T-helper 2 cell treated with Interferon-gamma antibody and Interleukin-4, amounts not matched to agents 100 ng/mL and 5 ng/mL, for 36 hours (primary cell): ENCODE data around the gene LRRC52. TPM values are rescaled to one million over a fixed set of nuclear protein-coding genes. Genes with fewer than 3 reads are reported as not detected.

Source experiments
- intact Hi-C: fragments of 100-400 bp; cut with micrococcal nuclease; formaldehyde crosslinking; loops from one replicate; pipeline ENCODE4 v1.15.1; 2023
- total RNA-seq: library from RNA; stranded (reverse); gene quantifications from 2 replicates; pipeline ENCODE4 v1.2.3, GENCODE V29; 2022

The LRRC52 gene
- total RNA-seq, 1 donor from 2014 or later: not detected

- intact Hi-C loops: no loop called here
Observed at GRCh38 chr1:165537356-165538109, 6.3 kb upstream of the LRRC52 start.

GRCh38 chr1:165539306-165539705, 4.5 kb upstream of the LRRC52 start:
- intact Hi-C loops: no loop called here

GRCh38 chr1:165539908-165540307, 3.9 kb upstream of the LRRC52 start:
- intact Hi-C loops: no loop called here

- intact Hi-C loops: no loop called here
Observed at GRCh38 chr1:165542015-165542631, 1.7 kb upstream of the LRRC52 start.

- intact Hi-C loops: no loop called here
Observed at GRCh38 chr1:165542647-165543046, 1.2 kb upstream of the LRRC52 start.

- intact Hi-C loops: no loop called here
Observed at GRCh38 chr1:165544996-165545395, 1.2 kb downstream of the LRRC52 start.

GRCh38 chr1:165545974-165546373, 2.2 kb downstream of the LRRC52 start:
- intact Hi-C loops: no loop called here

GRCh38 chr1:165549973-165550372, 6.2 kb downstream of the LRRC52 start:
- intact Hi-C loops: no loop called here

- intact Hi-C loops: no loop called here
Observed at GRCh38 chr1:165551469-165551868, 7.7 kb downstream of the LRRC52 start.

GRCh38 chr1:165560883-165561656, 17.3 kb downstream of the LRRC52 start:
- intact Hi-C loops: no loop called here

GRCh38 chr1:165562571-165562970, 18.8 kb downstream of the LRRC52 start:
- intact Hi-C loops: no loop called here

- intact Hi-C loops: no loop called here
Observed at GRCh38 chr1:165563551-165563950, 19.8 kb downstream of the LRRC52 start.

- intact Hi-C loops: no loop called here
Observed at GRCh38 chr1:165564561-165564960, 20.8 kb downstream of the LRRC52 start.

GRCh38 chr1:165565751-165566490, 22.1 kb downstream of the LRRC52 start:
- intact Hi-C loops: no loop called here

- intact Hi-C loops: no loop called here
Observed at GRCh38 chr1:165570078-165570477, 26.3 kb downstream of the LRRC52 start.

GRCh38 chr1:165573787-165574186, 30.0 kb downstream of the LRRC52 start:
- intact Hi-C loops: no loop called here

GRCh38 chr1:165574295-165574694, 30.5 kb downstream of the LRRC52 start:
- intact Hi-C loops: no loop called here

- intact Hi-C loops: no loop called here
Observed at GRCh38 chr1:165575468-165576099, 31.8 kb downstream of the LRRC52 start.

- intact Hi-C loops: no loop called here
Observed at GRCh38 chr1:165576536-165576935, 32.7 kb downstream of the LRRC52 start.

- intact Hi-C loops: no loop called here
Observed at GRCh38 chr1:165577707-165578106, 33.9 kb downstream of the LRRC52 start.
